HG03442 (cell line): ENCODE measurements around the gene PIK3C2G.

Source experiments
- ATAC-seq: cut with Tn5 transposase; IDR thresholded peaks from one replicate; pipeline ENCODE4 v1.9.1; 2021; ENCODE audit warnings: mild to moderate bottlenecking, moderate library complexity; ENCODE audit not compliant: unreplicated experiment

Gene PIK3C2G

DNA sequence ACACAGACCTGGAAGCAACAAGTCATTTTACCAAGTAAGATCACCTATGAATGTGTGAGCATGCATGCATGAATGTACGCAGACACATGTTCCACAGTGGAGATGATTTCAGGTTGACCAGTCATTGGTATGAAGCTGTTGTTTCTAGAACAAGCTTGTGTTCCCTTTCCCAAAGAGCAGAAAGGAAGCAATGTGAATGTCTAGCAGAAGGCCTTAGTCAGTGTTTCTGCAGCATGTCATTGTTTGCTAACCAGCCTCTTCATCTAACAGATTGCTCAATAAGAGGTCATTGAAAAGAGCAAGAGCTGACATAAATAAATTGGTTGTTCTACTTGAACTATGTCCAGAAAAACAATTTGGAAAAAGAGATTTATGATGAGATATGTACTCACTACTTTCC is 285.1 kb downstream of the PIK3C2G start:
- ATAC-seq, result no peak

DNA sequence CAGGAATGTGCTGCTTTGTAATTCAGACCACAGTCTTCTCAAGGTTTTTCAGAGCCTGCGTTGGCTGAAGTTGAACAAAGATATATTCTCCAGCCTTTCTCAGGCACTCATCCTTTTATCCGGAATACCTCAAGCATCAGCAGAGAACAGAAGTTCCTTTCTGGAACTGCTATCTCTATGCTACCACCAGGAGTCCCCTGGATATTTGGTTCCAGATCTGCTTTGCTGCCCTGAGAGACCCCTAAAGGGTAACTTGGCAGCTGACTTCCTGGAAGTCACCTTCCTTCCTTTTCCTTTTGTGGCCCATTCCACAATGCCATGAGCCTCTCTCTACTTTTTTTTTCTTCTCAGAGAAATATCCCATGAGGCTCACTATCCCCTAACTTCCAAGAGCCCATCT is 288.3 kb downstream of the PIK3C2G start:
- no peak for ATAC-seq

DNA sequence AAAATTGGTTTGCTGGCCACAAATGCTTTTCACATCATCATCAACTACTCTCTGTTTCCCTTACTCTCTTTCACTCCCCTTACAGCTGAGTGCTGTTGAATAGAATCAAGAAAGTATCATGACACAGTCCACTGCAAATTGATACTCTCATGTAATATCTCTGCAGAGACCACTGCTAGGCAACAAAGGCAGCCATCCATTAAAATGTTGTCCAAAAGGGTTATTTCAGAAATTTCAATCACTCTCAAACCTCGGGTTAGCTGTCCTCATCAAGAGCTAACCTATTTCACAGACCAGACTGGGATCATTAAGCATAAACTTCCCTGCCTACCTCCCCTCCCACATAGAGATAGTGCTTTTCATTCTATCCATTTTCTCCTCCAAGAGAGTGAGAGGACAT is 289.8 kb downstream of the PIK3C2G start:
- ATAC-seq, result no peak

DNA sequence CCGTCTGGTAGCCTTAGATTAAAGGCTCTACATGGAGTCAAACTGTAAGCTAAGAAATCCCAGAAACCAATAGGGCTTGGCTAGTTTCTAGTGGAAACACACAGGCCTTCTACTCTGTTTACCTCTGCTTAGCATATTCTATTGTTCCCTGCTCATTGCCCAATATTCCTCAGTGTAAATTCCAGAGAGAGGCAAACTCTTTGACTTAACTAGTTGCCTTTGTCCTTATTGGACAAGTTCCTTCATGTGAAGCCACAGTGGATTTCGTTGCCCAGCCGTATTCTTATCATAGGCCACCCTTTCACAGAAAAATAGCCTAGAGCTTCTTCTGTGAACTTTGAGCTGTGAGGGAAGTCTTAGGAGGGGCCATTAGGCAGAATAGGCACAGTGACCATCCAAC is 290.4 kb downstream of the PIK3C2G start:
- no peak for ATAC-seq

DNA sequence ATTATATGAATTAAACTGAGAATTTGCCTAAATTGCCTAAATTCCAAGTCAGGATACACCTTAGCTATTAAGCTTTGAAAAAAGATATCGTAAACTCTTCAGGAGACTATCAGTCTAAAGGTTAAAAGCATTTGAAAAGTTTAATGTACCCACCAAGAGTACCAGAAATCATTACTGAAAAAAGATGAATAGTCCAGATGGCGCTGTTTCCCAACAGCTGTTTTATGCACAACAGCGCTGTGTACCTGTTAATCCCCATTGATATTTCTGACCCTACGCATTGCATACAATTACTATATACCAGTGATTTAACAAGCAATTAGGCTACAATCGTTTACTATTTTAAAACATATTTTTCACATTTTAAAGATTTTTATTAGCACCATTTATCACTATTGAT is 291.5 kb downstream of the PIK3C2G start:
- no peak for ATAC-seq

DNA sequence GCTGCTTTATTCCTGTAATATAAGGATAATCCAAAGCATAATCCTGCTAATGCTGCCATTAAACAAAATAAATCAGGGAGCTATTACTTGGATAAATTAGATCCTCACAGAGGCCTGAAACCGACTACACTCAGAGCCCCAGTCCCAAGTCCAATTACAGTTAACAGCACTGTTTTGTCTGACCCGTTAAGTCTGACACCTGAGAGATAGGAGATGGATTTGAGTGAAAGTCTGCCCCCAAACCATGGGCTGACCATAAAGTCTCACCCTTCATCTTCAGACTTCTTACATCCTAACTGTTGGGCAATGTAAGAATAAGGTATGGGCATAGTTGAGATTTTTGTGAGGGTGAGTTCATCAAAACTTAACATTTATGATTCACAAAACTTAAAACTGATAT is 294.8 kb downstream of the PIK3C2G start:
- no peak for ATAC-seq

DNA sequence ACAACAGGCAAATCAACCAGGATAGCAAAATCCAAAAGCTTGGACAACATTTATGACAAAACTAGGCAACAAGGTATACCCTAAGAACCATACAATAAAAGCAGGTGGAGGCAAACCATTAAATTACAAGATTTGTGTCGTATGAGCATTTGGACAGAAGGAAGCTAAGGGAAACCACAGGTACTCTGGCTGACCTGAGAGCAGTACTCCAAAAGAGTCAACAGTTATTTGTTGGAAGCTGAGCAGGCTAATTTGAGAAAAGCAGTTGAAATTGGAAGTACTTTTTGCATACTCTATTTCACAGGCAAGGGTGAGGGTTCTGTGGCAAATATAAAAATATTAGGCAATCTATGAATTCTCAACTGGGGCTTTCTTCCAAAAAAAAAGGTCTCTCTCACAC is 297.9 kb downstream of the PIK3C2G start:
- no peak for ATAC-seq

DNA sequence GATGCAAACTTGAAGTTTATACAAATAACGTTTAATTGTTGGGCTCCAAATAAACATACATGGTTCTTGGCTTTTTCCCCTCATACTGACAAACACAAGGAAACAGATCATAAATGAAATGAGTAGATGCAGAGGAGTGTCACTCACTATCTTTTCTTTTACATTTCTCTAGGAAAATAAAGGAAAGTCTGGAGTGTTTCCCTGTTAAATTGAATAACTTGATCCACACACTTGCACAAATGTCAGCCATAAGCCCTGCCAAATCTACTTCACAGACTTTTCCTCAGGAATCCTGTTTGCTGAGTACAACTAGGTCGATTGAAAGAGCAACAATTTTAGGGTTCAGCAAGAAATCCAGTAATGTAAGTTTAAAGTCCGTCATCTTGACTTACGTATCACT is 301.2 kb downstream of the PIK3C2G start:
- ATAC-seq, result no peak

DNA sequence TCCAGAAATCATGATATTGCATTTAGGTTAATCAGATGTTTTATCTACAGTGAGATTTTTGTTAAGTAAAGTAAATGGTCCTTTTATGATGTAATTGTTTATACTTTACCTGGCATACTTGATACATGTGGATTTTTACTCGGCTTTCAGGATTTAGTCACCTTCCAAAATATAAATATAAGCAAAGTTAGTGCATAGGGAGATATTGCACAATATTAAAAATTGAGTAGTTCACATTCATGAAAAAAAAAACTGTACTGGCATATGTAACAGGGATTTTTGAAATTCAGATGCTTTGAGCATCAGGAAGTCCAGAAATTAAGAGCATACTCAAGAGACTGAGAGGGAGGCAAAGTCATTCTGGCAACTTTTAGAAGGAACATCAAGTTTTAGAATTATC is 303.0 kb downstream of the PIK3C2G start:
- ATAC-seq, result no peak

DNA sequence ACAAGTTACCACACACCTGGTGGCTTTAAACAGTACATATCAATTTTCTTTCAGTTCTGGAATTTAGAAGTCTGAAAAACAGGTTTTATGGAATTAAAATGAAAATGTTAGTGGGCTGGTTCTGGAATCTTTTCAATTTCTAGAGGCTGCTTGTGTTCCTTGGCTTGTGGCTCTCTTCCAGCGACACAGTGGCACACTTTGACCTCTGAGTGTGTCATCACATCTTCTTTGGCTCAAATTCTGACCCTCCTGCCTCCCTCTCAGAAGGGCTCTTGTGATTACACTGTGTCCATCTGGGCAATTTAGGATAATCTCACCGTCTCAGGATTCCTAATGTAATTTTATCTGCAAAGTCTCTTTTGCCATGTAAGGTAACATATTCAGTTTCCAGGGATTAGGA is 306.5 kb downstream of the PIK3C2G start:
- no peak for ATAC-seq

DNA sequence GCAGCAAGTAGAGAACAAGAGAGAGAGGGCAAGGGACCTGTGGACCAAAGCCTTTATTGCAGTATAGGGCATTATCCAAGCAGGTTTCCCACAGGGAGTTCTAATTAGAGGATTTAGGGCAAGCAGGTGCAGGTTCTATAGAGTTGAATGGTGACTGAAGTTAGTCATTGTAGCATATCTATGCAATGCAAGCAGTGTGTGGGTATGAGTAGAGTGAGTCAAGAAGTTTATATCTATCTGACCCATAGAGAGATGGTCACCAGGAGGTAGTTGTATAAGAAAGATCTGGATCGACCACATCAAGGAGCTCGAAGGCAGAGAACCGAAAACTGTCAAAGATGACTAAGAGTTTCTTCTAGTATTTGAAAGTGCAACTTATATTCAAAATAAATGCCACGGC is 309.2 kb downstream of the PIK3C2G start:
- ATAC-seq, result no peak

DNA sequence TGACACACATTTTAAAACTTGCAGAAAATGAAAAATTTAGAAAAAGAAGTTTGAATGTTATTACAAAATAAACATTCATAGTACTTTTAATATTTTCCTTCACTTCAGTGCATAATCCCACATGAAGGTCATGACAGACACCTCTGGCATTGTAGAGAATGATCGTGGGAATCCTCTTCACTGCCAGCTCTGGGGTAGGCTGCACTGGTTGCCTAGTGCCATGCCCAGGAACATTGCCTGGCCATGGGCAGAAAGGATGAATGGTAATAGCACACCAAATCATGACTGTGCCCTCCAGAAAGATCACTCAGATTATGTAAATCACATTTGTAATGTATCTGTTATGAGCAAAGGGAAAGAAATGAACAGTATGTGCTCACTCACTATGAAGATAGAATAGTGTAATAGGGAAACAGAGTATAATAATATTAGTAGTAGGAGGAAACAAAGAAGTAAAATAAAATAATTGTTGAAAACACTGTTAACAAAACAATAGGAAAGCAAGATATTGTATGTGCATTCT is 314.8 kb downstream of the PIK3C2G start:
- ATAC-seq, result no peak

DNA sequence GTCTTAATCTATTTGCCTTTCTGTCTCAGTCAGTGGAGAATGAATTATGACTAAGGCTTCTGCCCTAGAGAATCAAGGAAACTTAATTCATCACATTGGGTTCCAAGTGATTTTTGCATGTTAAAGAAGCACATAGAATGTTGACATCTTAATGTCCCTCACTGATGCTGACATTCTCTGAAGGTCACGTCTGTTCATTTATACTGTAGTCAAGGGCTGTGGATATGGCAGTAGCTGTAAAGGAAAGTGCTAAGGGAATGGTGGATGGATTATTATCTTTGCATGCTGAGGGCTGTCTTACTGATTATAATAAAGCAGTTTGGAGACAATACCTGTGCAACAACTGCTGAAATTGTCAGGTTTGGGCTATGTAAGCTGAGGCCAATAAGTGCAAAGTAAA is 315.3 kb downstream of the PIK3C2G start:
- no peak for ATAC-seq

DNA sequence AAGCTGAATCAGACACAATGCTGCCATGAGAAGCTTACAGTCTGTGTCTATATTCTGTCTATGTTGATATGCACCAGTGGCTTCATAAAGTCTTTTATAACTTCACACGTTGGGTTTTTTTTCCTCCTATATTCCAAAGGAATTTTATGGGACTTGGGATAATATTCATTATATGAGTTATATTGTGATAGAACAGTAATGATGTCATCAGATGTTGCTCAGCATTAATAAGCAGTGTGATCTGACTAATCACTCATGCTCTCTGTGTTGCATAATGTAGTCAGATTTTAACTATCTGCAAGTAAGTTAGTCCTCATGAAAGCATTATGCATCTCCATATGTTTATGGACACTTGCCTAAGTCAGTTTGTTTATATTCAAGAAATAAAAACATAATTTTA is 316.9 kb downstream of the PIK3C2G start:
- no peak for ATAC-seq

DNA sequence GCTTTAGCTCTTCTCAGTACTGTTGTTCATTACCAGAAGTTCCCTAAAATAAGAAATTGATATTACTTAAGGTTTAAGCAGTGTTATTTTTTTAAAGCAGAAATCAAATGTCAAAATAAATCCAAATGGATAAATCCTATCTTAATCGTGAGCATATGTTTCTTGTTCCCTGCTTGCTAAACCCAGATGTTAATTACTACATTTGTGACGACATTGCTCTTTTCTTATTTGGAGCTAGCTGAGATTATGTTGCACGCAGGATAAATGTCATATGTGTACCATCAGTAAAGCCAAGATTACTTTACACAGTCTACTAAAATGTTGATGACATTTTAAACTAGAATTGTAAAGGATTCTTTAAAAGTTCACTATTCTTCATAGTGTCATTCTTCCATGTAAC is 319.0 kb downstream of the PIK3C2G start:
- ATAC-seq, result no peak

DNA sequence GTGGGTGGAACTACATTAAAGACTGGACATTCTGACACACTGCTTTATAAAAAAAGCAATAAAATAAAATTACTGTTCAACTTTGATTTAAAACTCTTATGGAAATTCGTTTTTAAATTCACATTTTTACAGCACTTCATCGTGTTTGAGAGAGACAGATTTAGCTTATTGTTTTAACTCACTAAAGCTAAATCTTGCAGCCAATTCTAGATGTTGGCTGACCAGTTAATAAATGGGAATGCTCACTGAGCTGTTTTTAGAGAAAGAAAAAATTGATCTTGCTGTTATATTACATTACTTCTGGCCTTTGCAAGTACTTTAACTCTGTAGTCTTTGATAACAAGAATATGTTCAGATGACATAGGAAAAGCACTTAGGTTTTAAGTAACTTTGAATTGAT is 319.4 kb downstream of the PIK3C2G start:
- no peak for ATAC-seq

DNA sequence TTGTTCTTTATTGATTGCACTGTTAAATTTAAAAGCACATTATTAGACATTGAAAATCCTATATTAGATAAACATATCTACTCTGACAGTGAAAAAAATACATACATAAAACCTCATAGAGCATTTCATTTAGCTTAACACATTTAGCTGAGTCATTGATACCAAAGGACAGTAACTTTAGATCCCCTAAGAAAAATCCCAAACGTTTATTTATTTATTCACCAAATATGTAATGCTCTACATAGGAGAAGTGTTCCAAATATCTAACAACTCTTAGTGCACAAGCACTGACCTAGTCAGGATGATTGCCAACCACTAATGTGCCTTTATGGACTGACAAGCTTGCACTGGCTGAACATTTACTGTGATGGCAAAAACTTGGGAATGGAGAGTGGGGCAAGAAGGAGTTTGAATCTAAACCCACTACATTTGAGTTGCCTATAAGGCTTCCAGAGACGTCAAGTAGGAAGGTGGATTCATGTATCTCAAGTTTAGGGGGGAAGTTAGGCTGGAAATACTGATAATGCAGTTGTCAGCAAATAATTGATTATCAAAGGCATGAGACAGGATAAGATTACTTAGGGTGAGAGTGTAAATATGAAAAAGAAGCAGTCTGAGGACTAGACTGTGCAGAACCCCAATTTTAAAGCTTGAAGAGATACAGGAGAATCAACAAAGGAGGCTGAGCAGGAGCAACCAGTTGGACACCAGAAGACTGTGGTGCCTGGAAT is 320.1 kb downstream of the PIK3C2G start:
- ATAC-seq, result no peak

DNA sequence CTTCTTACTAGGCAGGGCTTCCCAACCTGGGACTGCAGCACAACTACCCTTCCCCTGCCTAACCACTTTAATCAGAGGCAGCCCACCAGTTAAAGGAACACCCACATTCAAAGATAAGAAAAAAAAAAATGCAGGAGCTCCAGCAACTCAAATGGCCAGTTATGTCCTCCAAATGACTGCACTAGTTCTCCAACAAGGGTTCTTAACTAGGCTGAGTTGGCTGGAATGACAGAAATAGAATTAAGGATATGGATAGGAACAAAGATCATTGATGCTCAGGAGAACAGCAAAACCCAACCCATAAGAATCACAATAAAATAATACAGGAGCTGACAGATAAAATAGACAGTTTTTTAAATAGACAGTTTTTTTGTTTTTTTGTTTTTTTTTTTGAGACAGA is 322.3 kb downstream of the PIK3C2G start:
- ATAC-seq, result no peak

DNA sequence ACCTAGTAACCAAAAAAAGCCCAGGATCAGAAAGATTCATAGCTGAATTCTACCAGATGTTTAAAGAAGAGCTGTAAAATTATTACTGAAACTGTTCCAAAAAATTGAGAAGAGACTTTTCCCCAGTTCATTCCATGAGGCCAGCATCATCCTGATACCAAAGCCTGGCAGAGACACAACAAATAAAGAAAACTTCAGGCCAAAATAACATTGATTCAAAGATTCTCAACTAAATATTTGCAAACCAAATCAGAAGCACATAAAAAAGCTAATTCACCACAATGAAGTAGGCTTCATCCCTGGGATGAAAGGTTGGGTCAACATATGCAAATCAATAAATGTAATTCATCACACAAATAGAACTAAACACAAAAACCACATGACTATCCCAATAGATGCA is 325.3 kb downstream of the PIK3C2G start:
- no peak for ATAC-seq

DNA sequence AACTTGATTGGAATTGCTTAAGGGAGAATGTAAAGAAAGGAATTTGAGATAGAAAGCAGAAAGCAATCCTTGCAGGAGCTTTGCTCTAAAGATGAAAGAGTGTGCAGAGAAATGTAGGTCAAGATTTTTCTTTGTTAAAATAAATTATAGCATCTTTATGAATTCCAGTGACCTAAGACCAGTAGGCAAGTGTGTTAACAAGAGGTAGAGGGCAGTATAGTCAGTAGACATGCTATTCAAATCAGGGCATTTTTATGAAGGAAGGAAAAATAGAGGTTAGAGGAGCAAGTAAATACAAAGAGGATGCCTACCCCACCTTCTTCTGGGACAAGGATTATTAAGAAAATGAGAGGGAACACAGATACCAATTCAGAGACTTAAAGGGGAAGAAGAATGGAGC is 328.0 kb downstream of the PIK3C2G start:
- no peak for ATAC-seq

DNA sequence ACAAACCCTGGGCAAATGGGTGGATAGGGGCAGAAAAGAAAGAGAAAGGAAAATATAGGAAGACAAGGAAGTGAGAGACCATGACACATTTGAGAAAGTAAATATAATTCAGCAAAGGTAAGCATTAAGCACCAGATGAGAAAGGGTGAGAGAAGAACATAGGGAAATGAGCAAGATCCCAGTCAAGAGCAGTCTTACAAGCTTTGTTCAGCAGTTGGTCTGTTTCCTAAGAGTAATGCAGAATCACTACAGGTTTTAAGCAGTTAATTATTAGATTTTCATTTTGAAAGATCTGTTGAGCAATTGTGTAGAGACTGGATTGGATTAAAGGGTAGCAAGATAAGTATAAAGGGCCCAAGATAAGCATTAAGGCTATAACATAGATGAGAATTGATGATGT is 330.2 kb downstream of the PIK3C2G start:
- no peak for ATAC-seq

DNA sequence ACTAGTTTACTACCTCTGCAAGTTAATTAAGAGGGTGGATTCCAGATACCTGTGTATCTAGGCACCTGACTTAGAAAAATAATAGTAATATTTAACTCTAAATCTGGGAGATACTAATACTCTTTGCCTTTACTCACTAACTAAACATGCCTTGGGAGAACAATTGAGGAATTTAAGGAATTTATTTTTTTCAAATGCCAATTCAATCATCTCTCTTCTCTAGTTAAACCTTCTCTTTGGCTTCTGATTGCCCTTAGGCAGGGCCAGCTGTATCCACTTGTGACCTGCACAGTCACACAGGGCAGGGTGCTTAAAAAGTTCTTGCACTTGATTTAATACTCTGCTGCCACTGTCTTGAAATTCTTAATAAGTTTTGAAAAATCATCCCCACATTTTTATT is 334.1 kb downstream of the PIK3C2G start:
- no peak for ATAC-seq

DNA sequence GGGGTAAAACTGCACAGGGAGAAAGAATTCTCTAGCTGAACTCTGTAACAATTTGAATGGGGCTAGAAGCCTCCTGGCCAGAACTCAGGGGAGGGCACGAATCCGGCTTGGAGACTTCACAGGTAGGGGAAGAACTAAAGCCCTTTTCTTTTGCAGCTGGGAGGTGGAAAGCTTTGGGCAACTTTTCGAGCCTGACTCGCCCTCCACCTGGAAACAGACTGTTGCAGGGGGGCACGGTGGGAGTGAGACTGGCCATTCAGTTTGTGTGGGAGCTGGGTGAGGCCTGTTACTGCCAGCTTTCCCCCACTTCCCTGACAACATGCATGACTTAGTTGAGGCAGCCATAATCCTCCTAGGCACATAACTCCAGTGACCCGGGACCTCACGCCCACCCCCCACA is 340.6 kb downstream of the PIK3C2G start:
- ATAC-seq, result no peak
